Epithelial cell of proximal tubule (primary cell): ENCODE data around the gene SLC39A13. TPM values are rescaled to one million over a fixed set of nuclear protein-coding genes. Genes with fewer than 3 reads are reported as not detected.

Experiments used
- DNase-seq: peaks from one replicate; pipeline ENCODE4 v3.0.0-alpha.2; 2011; ENCODE audit warnings: low read depth
- H3K4me3 ChIP-seq: 2 replicates; pipeline ENCODE4 v1.5.1; 2011; ENCODE audit warnings: low read depth, mild to moderate bottlenecking, low read length
- CTCF ChIP-seq: conservative IDR thresholded peaks from 2 replicates; pipeline ENCODE4 v1.5.1; 2012; ENCODE audit warnings: low read depth, mild to moderate bottlenecking, low read length
- total RNA-seq: library from RNA; depleted of rRNA; stranded (reverse); fragments of >200 nt; gene quantifications from 2 replicates; pipeline ENCODE4 v1.2.3, GENCODE V29; 2015

The SLC39A13 gene
- total RNA-seq = 64.5 and 73.5 TPM in 2 replicates

GRCh38 chr11:47407746-47408590 is at the start of gene SLC39A13:
Gene SLC39A13, plus strand, starts transcription at chr11:47408590. Its CDS starts 1,505 bp downstream, at chr11:47410095.
- peak; percentile 43 for DNase-seq
- TF ChIP-seq CTCF = peak; percentile 72
- peak within 1 kb of the TSS; percentile 96 for H3K4me3 ChIP-seq

- H3K4me3 ChIP-seq = no peak overlapping the region
- TF ChIP-seq CTCF = no peak
- DNase-seq = no peak
These were observed 49.7 kb upstream of the SLC39A13 start for GRCh38 chr11:47358731-47359051.

- no peak for TF ChIP-seq CTCF
- no peak for DNase-seq
These were observed 49.2 kb upstream of the SLC39A13 start for GRCh38 chr11:47359162-47359561.

GRCh38 chr11:47359586-47359985 is 48.8 kb upstream of the SLC39A13 start:
- no peak for DNase-seq
- TF ChIP-seq CTCF = no peak

More at GRCh38 chr11:47359162-47359561, 49.2 kb upstream of the SLC39A13 start:
- no peak overlapping the region for H3K4me3 ChIP-seq

GRCh38 chr11:47360341-47360740 is 48.0 kb upstream of the SLC39A13 start:
- no peak for TF ChIP-seq CTCF
- H3K4me3 ChIP-seq = no peak overlapping the region
- no peak for DNase-seq

More at GRCh38 chr11:47359586-47359985, 48.8 kb upstream of the SLC39A13 start:
- no peak overlapping the region for H3K4me3 ChIP-seq

- DNase-seq = no peak
- no peak for TF ChIP-seq CTCF
- no peak overlapping the region for H3K4me3 ChIP-seq
These were observed 47.0 kb upstream of the SLC39A13 start for GRCh38 chr11:47361419-47361818.

- no peak for TF ChIP-seq CTCF
- DNase-seq = no peak
- H3K4me3 ChIP-seq = no peak overlapping the region
These were observed 42.3 kb upstream of the SLC39A13 start for GRCh38 chr11:47366020-47366490.
